HCT116 (cell line): Measurements from ENCODE around the gene CHCHD5.

Source experiments
- EZH2 ChIP-seq: fragments of 200-600 bp; sonication (generic); IDR thresholded peaks from 2 replicates; pipeline ENCODE4 v1.6.1; 2017; ENCODE audit warnings: antibody characterized with exemption, mixed run types
- POLR2A ChIP-seq: IDR thresholded peaks from 2 replicates; pipeline ENCODE4 v1.7.0; 2011; ENCODE audit warnings: borderline replicate concordance; ENCODE audit not compliant: insufficient read depth, insufficient read length; ENCODE audit errors: extremely low read depth
- TF ChIP-seq, protein P1 (sequence below), 3 experiments: fragments of 200-600 bp in 1 of 3; sonication (generic) in 1 of 3; IDR thresholded peaks in 2 of 3; conservative IDR thresholded peaks in 1 of 3; 2 replicates each; pipeline ENCODE4 v1.5.1; 2012 to 2017; ENCODE audit warnings: low read depth in 2 of 3, low read length in 2 of 3, antibody characterized with exemption in 1 of 3, borderline replicate concordance in 1 of 3, control low read depth in 1 of 3, mild to moderate bottlenecking in 1 of 3, mixed read lengths in 1 of 3, mixed run types in 1 of 3, moderate library complexity in 1 of 3; ENCODE audit not compliant: insufficient read depth in 1 of 3

DNA sequence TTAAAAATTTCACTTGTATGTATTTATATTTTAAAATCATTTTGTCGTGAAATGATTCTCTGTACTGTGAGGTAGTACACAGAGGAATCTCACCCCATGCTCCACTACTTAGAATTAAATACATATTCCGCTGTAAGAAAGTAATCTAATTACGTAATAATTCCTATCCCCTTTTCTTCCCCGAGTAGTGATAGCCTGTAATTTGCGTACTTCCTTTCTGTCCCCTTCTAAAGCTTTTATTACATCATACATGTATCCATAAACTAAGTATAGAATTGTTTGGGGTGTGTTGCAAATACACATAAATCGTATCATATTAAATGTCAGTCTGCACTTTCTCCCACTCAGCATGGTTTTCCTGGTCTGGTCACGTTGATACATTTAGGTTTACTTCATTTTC is 12.4 kb upstream of the CHCHD5 start:
- TF ChIP-seq, protein P1, sequence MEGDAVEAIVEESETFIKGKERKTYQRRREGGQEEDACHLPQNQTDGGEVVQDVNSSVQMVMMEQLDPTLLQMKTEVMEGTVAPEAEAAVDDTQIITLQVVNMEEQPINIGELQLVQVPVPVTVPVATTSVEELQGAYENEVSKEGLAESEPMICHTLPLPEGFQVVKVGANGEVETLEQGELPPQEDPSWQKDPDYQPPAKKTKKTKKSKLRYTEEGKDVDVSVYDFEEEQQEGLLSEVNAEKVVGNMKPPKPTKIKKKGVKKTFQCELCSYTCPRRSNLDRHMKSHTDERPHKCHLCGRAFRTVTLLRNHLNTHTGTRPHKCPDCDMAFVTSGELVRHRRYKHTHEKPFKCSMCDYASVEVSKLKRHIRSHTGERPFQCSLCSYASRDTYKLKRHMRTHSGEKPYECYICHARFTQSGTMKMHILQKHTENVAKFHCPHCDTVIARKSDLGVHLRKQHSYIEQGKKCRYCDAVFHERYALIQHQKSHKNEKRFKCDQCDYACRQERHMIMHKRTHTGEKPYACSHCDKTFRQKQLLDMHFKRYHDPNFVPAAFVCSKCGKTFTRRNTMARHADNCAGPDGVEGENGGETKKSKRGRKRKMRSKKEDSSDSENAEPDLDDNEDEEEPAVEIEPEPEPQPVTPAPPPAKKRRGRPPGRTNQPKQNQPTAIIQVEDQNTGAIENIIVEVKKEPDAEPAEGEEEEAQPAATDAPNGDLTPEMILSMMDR (IDR thresholded peaks at IDR 0.05 in 2 of 3, conservative IDR thresholded peaks at IDR 0.05 in 1 of 3; ENCODE audit: borderline replicate concordance in 1 of 3, insufficient read depth in 1 of 3, low read depth in 2 of 3, low read length in 2 of 3), result no peak
- no peak for TF ChIP-seq EZH2
- TF ChIP-seq POLR2A, result no peak
